GM12878 (cell line): ENCODE measurements around the gene RPS23. TPM values are rescaled to one million over a fixed set of nuclear protein-coding genes. Genes with fewer than 3 reads are reported as not detected.

Source experiments
- ATAC-seq: fragments of 200-7000 bp; cut with Tn5 transposase; 3 replicates; pipeline ENCODE4 v1.9.1; 2020; ENCODE audit warnings: mild to moderate bottlenecking, moderate library complexity
- BruUV-seq: library from RNA; stranded (reverse); fragments of 400-500 nt; replicated peaks from 2 replicates; lab custom pipeline; 2021; lab: Mats Ljungman, UMichigan
- CTCF ChIA-PET: fragments of 300-600 bp; sonication (Branson Sonifier 250); formaldehyde crosslinking; extraction: SDS; loops from one replicate; lab custom pipeline; 2021; ENCODE audit warnings: inconsistent platforms; lab: Yijun Ruan, JAX
- POLR2A ChIA-PET: fragments of 350-600 bp; formaldehyde crosslinking; extraction: SDS; loops from one replicate; lab custom pipeline; 2021; ENCODE audit warnings: inconsistent platforms; lab: Charles Lee
- RAD21 ChIA-PET: fragments of 300-600 bp; sonication (Branson Sonifier 250); formaldehyde crosslinking; loops from one replicate; lab custom pipeline; 2023; ENCODE audit warnings: antibody characterized with exemption; ENCODE audit not compliant: unreplicated experiment; lab: Charles Lee
- SMC1A ChIA-PET: fragments of 300-600 bp; sonication (Branson Sonifier 250); formaldehyde crosslinking; loops from one replicate; lab custom pipeline; 2023; ENCODE audit not compliant: unreplicated experiment, uncharacterized antibody; lab: Charles Lee
- DNase-seq: peaks from one replicate; pipeline ENCODE4 v3.0.0-alpha.2; 2011; ENCODE audit warnings: low read depth, low spot score
- FAIRE-seq: peaks from 3 replicates; lab custom pipeline; 2011; peaks lifted over from hg19 to GRCh38; lab: Jason Lieb, UNC
- H2AFZ ChIP-seq: 2 replicates; pipeline ENCODE4 v1.6.0; 2011; ENCODE audit warnings: low read depth, low read length, control low read depth; ENCODE audit not compliant: control insufficient read depth
- H3K27ac ChIP-seq: 2 replicates; pipeline ENCODE4 v1.5.1; 2011; ENCODE audit warnings: control low read depth; ENCODE audit not compliant: control insufficient read depth, insufficient read depth
- H3K27me3 ChIP-seq, 2 experiments: replicated peaks in 1 of 2; 2 replicates each; pipeline versions ENCODE4 v1.6.0 to v1.6.1; 2011; ENCODE audit warnings: low read length in 1 of 2; ENCODE audit not compliant: control insufficient read depth in 2 of 2, insufficient read depth in 2 of 2
- H3K36me3 ChIP-seq, 2 experiments: 2 replicates each; pipeline ENCODE4 v1.5.1; 2011; ENCODE audit warnings: low read length in 1 of 2; ENCODE audit not compliant: control insufficient read depth in 2 of 2, insufficient read depth in 2 of 2
- H3K4me1 ChIP-seq: 2 replicates; pipeline ENCODE4 v1.6.1; 2011; ENCODE audit warnings: mild to moderate bottlenecking, low read length, moderate library complexity, mixed read lengths; ENCODE audit not compliant: control insufficient read depth, insufficient read depth
- H3K4me2 ChIP-seq: 2 replicates; pipeline ENCODE4 v1.6.0; 2011; ENCODE audit warnings: control low read depth; ENCODE audit not compliant: control insufficient read depth, insufficient read depth
- H3K4me3 ChIP-seq: fragments of 200-600 bp; sonication (generic); 2 replicates; pipeline ENCODE4 v1.5.1; 2016
- H3K79me2 ChIP-seq: 2 replicates; pipeline ENCODE4 v1.6.0; 2011; ENCODE audit warnings: low read length; ENCODE audit not compliant: control insufficient read depth, insufficient read depth
- H3K9ac ChIP-seq: 2 replicates; pipeline ENCODE4 v1.8.0; 2011; ENCODE audit warnings: low read length, control low read depth, mixed read lengths; ENCODE audit not compliant: control insufficient read depth, insufficient read depth
- H3K9me3 ChIP-seq: replicated peaks from 3 replicates; pipeline ENCODE4 v1.5.1; 2011; ENCODE audit warnings: mild to moderate bottlenecking, low read length; ENCODE audit not compliant: control insufficient read depth, insufficient read depth
- H4K20me1 ChIP-seq: 2 replicates; pipeline ENCODE4 v1.6.0; 2011; ENCODE audit not compliant: control insufficient read depth, insufficient read depth
- BCL3 ChIP-seq: IDR thresholded peaks from 2 replicates; pipeline ENCODE4 v1.6.1; 2011; ENCODE audit warnings: borderline replicate concordance, low read depth, mild to moderate bottlenecking, moderate library complexity, low read length; ENCODE audit not compliant: insufficient read depth, poor library complexity, severe bottlenecking
- CBFB ChIP-seq: IDR thresholded peaks from 2 replicates; pipeline ENCODE4 v1.6.1; 2016; ENCODE audit warnings: antibody characterized with exemption, low read depth
- CBX3 ChIP-seq: fragments of 200-600 bp; sonication (generic); IDR thresholded peaks from 2 replicates; pipeline ENCODE4 v1.6.1; 2016; ENCODE audit warnings: low read depth, borderline replicate concordance
- CEBPZ ChIP-seq: fragments of 150-350 bp; IDR thresholded peaks from 2 replicates; pipeline ENCODE4 v1.6.1; 2016; ENCODE audit warnings: low read depth, low read length
- ETV6 ChIP-seq, 2 experiments: fragments of 450-650 bp in 1 of 2; IDR thresholded peaks in 1 of 2; conservative IDR thresholded peaks in 1 of 2; 2 replicates each; pipeline ENCODE4 v1.6.1; 2014; ENCODE audit warnings: antibody characterized with exemption in 1 of 2, borderline replicate concordance in 1 of 2, low read depth in 1 of 2, mild to moderate bottlenecking in 1 of 2, moderate library complexity in 1 of 2
- FOXM1 ChIP-seq: IDR thresholded peaks from 2 replicates; pipeline ENCODE4 v1.6.1; 2012; ENCODE audit warnings: low read depth, mild to moderate bottlenecking, inconsistent platforms, low read length, moderate library complexity
- MTA3 ChIP-seq: IDR thresholded peaks from 2 replicates; pipeline ENCODE4 v1.6.1; 2012; ENCODE audit warnings: low read length, inconsistent platforms, borderline replicate concordance
- NFYB ChIP-seq: IDR thresholded peaks from 2 replicates; pipeline ENCODE4 v1.6.1; 2011; ENCODE audit warnings: low read depth, mild to moderate bottlenecking, low read length, improper control_type of control experiment, moderate library complexity; ENCODE audit not compliant: insufficient read depth
- ZNF24 ChIP-seq: fragments of 450-650 bp; IDR thresholded peaks from 2 replicates; pipeline ENCODE4 v1.6.1; 2017; ENCODE audit warnings: antibody characterized with exemption, mild to moderate bottlenecking
- WGBS: methylation state at CpG from one replicate; pipeline ENCODE4 v1.1.6; 2016; ENCODE audit warnings: low lambda C conversion rate; ENCODE audit not compliant: insufficient replicate concordance, insufficient coverage; ENCODE audit errors: missing lambda C conversion rate; 5-methylcytosine and 5-hydroxymethylcytosine counted together
- in situ Hi-C: fragments of 300-500 bp; cut with MboI; formaldehyde crosslinking; loops from 9 replicates; pipeline ENCODE4 v1.14.3; 2018; ENCODE audit warnings: mixed read lengths
- intact Hi-C: fragments of 100-400 bp; cut with micrococcal nuclease; formaldehyde crosslinking; loops from one replicate; pipeline ENCODE4 v1.14.2; 2022; ENCODE audit not compliant: unreplicated experiment
- polyA plus RNA-seq, 11 experiments: library from polyadenylated mRNA; depleted of rRNA in 4 of 11; unstranded in 6 of 11; stranded (reverse) in 5 of 11; fragments of >200 nt; fragmentation: Nextera tagmentation in 4 of 11; fragmentation: Illumina TruSeq in 1 of 11; extraction: Ambion mirVana in 4 of 11; extraction: Trizol in 1 of 11; gene quantifications; 1 replicate in 1 of 11; 2 replicates in 10 of 11; pipeline versions ENCODE4 v1.2.1 to v1.2.3, GENCODE V29; 2011 to 2016; ENCODE audit warnings: inconsistent platforms in 2 of 11, missing spikeins in 2 of 11, low read depth in 1 of 11
- total RNA-seq, 4 experiments: library from RNA; depleted of rRNA in 3 of 4; stranded (reverse); fragments of >200 nt in 3 of 4; fragmentation: Illumina TruSeq in 1 of 4; extraction: Trizol in 1 of 4; gene quantifications; 2 replicates each; pipeline versions ENCODE4 v1.2.1 to v1.2.3, GENCODE V29; 2013 to 2021

RPS23 gene
- total and polyA plus RNA-seq, 10 of the 15 experiments (the other 5 are each of a cell fraction or from before 2014, with no cell fraction given): 2,489 to 8,145 (median 5,256) TPM

- Histone ChIP-seq H3K27ac (peak overlapping the region; percentile 96), H3K9ac (peak overlapping the region; percentile 94), H3K27me3 (no peaks in the 10 kb centered on the region), H4K20me1 (no peaks in the 10 kb centered on the region), H3K4me1 (peaks cover 13% of the 10 kb centered on the region), H3K4me3 (peak overlapping the region; percentile 82), H3K4me2 (peak overlapping the region; percentile 90), H3K79me2 (peaks cover 43% of the 10 kb centered on the region), H2AFZ (no peak overlapping the region), H3K36me3 (peaks cover 5 to 19% of the 10 kb centered on the region in 2 experiments), H3K9me3 (no peaks in the 10 kb centered on the region)
- ChIA-PET POLR2A (interaction anchor here (0.5 to 3.0 kb wide), 2 partner anchors 10 to 31 kb away, joined by 6 to 13 read pairs; no protein-coding TSS in a partner anchor), SMC1A (interaction anchor here (0.6 to 1.4 kb wide), 3 partner anchors 14 to 789 kb away, joined by 3 to 6 read pairs (median 3); no protein-coding TSS in a partner anchor), RAD21 (no interaction called here), CTCF (interaction anchor here (1.8 kb wide), 1 partner anchor 34 kb away, joined by 5 read pairs; no protein-coding TSS in a partner anchor)
- TF ChIP-seq MTA3: peak; percentile 15; the same call in 1 of the 2 replicates
- no peak for TF ChIP-seq CBFB
- no peak for FAIRE-seq
- ATAC-seq: peak; percentile 9
- WGBS: under 1% methylated on average over 15 of the region's 15 CpGs
- BruUV-seq: no TSS peak
- intact Hi-C loops: loop anchor here (10.0 kb wide), 1 partner anchor 797 kb away; the partner anchor contains the start of genes TMEM167A and XRCC4
- no peak for DNase-seq
- in situ Hi-C loops: no loop called here
Measured at GRCh38 chr5:82277613-82277986, 554 bp downstream of the RPS23 start.

- no peaks in the 10 kb centered on the region for H4K20me1 ChIP-seq
- FAIRE-seq (no peak), ATAC-seq (no peak), DNase-seq (no peak)
- peak overlapping the region; percentile 90 for H3K4me2 ChIP-seq
- peak overlapping the region; percentile 82 for H3K4me3 ChIP-seq
- SMC1A ChIA-PET: interaction anchor here (0.6 kb wide), 3 partner anchors 788 to 1191 kb away, joined by 3 to 4 read pairs (median 3); no protein-coding TSS in a partner anchor
- CTCF ChIA-PET: no interaction called here
- H3K36me3 ChIP-seq: peaks cover 5 to 19% of the 10 kb centered on the region in 2 experiments
- H3K9ac ChIP-seq: peak overlapping the region; percentile 94
- intact Hi-C loops (loop anchor here (10.0 kb wide), 1 partner anchor 798 kb away; the partner anchor contains the start of genes TMEM167A and XRCC4), in situ Hi-C loops (no loop called here)
- H3K79me2 ChIP-seq: peaks cover 43% of the 10 kb centered on the region
- RAD21 ChIA-PET: interaction anchor here (0.6 kb wide), 1 partner anchor 18 kb away, joined by 3 read pairs; no protein-coding TSS in a partner anchor
- H3K9me3 ChIP-seq: no peaks in the 10 kb centered on the region
- H3K27me3 ChIP-seq: no peaks in the 10 kb centered on the region
- WGBS: 34% methylated on average over 11 of the region's 11 CpGs
- POLR2A ChIA-PET: interaction anchor here (0.6 to 3.0 kb wide), 3 partner anchors 11 to 775 kb away, joined by 3 to 13 read pairs (median 8); no protein-coding TSS in a partner anchor
- peak overlapping the region; percentile 96 for H3K27ac ChIP-seq
- BruUV-seq: TSS peak; percentile 66
- no peak overlapping the region for H2AFZ ChIP-seq
- H3K4me1 ChIP-seq: peaks cover 13% of the 10 kb centered on the region
- TF ChIP-seq ZNF24: no peak
- TF ChIP-seq FOXM1: no peak
- no peak for TF ChIP-seq CEBPZ
- no peak for TF ChIP-seq BCL3
- TF ChIP-seq NFYB: no peak
- TF ChIP-seq ETV6 (conservative IDR thresholded peaks at IDR 0.05 in 1 of 2, IDR thresholded peaks at IDR 0.05 in 1 of 2; ENCODE audit: borderline replicate concordance in 1 of 2, low read depth in 1 of 2): no peak
- TF ChIP-seq CBX3: no peak
Measured at GRCh38 chr5:82276800-82277612, 1.1 kb downstream of the RPS23 start.
